Upper lobe of left lung (tissue), 4 donors: Measurements from ENCODE around the gene CDKAL1.

Source experiments
- EP300 ChIP-seq, 4 donors: sonication (generic); formaldehyde crosslinking; IDR thresholded peaks; one replicate each; pipeline ENCODE4 v1.5.1; 2017; ENCODE audit warnings: antibody characterized with exemption in 4 of 4, control low read depth in 2 of 4
- POLR2A ChIP-seq, 4 donors: fragments of 450-650 bp; IDR thresholded peaks; one replicate each; pipeline ENCODE4 v1.5.1; 2016 to 2017; ENCODE audit warnings: antibody characterized with exemption in 4 of 4, mild to moderate bottlenecking in 2 of 4
- TF ChIP-seq, protein P1 (sequence below), 6 experiments: fragments of 450-650 bp in 4 of 6; fragments of 200-600 bp in 2 of 6; sonication (generic) in 2 of 6; IDR thresholded peaks; one replicate each; pipeline ENCODE4 v1.5.1; 2016 to 2019; ENCODE audit warnings: antibody characterized with exemption in 6 of 6

DNA sequence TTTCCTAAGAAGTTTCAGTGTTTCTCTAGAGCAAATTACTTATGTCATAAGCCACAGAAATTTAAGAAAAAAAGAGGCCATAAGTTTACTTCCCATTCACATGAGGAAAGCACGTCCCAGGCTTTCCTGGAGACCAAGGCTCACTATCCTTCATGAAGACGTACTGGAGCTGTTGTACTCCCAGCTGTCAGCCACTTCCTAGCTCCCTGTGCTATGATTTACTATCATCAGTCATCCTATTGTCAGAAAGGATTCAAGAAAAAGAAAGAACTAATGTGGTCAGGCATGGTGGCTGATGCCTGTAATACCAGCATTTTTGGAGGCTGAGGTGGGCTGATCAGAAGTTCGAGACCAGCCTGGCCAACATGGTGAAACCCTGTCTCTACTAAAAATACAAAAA is 721.9 kb downstream of the CDKAL1 start:
- TF ChIP-seq, protein P1, sequence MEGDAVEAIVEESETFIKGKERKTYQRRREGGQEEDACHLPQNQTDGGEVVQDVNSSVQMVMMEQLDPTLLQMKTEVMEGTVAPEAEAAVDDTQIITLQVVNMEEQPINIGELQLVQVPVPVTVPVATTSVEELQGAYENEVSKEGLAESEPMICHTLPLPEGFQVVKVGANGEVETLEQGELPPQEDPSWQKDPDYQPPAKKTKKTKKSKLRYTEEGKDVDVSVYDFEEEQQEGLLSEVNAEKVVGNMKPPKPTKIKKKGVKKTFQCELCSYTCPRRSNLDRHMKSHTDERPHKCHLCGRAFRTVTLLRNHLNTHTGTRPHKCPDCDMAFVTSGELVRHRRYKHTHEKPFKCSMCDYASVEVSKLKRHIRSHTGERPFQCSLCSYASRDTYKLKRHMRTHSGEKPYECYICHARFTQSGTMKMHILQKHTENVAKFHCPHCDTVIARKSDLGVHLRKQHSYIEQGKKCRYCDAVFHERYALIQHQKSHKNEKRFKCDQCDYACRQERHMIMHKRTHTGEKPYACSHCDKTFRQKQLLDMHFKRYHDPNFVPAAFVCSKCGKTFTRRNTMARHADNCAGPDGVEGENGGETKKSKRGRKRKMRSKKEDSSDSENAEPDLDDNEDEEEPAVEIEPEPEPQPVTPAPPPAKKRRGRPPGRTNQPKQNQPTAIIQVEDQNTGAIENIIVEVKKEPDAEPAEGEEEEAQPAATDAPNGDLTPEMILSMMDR (IDR thresholded peaks at IDR 0.05) = no peak
- TF ChIP-seq EP300 (IDR thresholded peaks at IDR 0.05) = no peak
- TF ChIP-seq POLR2A (IDR thresholded peaks at IDR 0.05) = no peak
